Measurements from ENCODE around the gene HOXB6.

Gene HOXB6

DNA sequence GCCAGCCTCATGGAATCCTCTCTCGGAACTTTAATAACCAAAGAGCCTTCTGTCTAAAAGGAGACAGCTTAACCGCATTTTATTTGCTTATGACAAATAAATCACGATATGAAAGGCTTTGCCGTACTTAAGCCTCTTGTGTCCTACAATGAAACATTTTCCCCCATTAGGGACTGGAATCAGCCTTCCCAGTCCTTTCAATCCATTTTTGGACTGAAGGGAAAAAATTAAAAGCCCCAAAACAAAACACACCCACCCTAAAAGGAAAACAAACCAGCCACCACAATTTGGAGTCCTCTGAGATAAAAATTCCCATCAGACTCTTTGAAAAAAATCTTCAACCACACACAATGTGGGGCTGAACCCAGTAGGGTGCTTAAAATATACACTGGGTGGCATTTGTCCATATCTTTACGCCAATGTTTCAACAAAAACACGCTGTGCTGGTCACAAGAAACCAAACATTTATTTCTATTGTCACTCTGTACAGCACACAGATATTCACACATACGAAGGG is 29.7 kb downstream of the HOXB6 start:
- no peak for DNase-seq (ENCODE audit: low read depth)
- H3K4me3 ChIP-seq (ENCODE audit: low read depth, low read length), result no peak overlapping the region
- TF ChIP-seq, protein P1, sequence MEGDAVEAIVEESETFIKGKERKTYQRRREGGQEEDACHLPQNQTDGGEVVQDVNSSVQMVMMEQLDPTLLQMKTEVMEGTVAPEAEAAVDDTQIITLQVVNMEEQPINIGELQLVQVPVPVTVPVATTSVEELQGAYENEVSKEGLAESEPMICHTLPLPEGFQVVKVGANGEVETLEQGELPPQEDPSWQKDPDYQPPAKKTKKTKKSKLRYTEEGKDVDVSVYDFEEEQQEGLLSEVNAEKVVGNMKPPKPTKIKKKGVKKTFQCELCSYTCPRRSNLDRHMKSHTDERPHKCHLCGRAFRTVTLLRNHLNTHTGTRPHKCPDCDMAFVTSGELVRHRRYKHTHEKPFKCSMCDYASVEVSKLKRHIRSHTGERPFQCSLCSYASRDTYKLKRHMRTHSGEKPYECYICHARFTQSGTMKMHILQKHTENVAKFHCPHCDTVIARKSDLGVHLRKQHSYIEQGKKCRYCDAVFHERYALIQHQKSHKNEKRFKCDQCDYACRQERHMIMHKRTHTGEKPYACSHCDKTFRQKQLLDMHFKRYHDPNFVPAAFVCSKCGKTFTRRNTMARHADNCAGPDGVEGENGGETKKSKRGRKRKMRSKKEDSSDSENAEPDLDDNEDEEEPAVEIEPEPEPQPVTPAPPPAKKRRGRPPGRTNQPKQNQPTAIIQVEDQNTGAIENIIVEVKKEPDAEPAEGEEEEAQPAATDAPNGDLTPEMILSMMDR (IDR thresholded peaks at IDR 0.05; ENCODE audit: control insufficient read depth, extremely low read depth, insufficient read depth), result no peak

DNA sequence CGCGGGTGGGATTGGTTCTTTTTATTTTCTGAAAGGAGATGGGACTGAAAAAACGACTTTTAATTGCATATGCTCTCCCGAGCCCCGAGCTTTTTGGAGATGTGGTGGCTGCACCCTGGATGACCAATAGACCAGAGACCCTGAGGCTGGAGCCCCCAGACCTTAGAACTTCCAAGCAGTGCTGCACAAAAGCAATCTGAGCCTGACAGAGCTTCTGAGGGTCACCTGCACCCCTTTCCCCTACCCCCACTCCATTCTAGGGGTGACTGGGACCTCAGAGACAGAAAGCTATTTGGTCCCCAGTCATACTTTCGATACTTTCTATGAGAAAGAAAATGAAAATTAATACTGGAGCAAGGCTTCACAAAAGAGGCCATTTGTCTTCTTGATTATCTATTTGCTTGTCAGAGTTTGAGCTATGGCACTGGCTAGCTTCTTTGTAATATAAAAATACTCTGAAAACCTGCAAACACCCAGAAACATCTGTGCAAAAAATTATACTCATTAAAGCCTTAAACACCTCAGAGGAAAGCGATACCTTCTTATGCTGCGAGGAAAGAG is 30.2 kb downstream of the HOXB6 start:
- DNase-seq (ENCODE audit: low read depth), result no peak
- H3K4me3 ChIP-seq (ENCODE audit: low read depth, low read length), result no peak overlapping the region
- TF ChIP-seq, protein P1 (IDR thresholded peaks at IDR 0.05; ENCODE audit: control insufficient read depth, extremely low read depth, insufficient read depth), result no peak

DNA sequence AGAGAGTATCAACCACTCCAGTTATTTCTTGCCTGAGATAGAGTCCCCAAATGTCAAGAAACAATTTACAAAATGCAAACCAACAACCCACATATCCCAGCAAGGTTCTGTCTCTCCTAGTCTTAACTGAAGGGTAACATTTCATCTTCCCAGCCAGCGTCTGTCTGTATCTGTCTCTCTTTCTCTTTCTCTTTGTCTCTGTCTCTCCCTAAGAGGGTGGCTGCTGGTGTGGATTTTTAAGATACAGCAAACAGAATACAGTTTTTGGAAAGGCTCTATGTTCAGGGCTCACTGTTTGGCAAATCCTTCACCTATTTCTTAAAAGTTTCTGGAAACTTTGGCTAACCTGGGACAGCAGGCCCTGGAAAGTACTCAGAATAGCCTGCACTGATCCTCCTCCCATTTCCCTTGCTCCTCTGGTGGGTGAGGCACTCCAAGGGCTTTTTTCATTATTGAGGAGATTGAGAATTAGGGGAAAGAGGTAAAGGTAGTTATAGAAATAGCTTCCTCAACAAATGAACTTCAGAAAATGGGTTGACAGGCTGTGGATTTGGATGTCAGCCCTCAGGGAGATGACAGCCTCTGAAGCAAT is 32.9 kb downstream of the HOXB6 start:
- no peak for DNase-seq (ENCODE audit: low read depth)
- no peak overlapping the region for H3K4me3 ChIP-seq (ENCODE audit: low read depth, low read length)
- TF ChIP-seq, protein P1 (IDR thresholded peaks at IDR 0.05; ENCODE audit: control insufficient read depth, extremely low read depth, insufficient read depth), result no peak

DNA sequence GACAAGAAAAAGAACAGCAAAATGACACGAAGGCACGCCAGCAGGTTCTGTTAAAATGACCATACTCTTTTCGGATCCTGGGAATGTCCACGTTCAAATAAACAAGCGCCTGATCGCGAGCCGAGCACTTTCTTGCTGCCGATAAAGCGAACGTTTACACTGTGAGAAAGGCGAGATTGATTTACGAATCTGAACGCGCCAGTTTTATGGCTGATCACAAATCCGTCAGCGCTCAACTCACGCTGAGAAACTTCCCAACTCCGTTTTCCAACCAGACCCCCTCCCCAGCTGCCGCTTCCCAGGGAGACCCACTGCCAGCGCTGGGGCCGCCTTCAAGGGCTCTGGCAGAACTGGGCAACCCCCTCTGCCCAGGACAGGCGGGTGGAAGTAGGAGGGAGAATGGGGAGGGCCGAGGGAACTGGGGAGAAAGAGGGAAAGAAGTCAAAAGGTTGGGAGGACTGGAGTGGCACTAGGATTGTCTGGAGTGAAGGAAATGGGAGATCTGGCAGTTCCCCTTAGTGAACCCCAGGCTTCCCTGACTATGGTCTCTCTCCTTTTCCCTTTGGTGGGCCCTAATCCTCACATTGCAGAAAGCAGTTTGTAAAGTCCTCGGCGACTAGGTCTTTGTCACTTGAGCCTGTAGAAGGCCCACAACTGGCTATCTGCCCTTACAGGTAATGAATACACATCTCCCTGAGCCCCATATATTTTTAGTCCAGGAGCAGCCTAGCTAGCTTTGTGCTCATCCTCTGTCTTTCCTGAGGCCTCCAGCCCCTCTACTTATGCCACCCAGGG is 33.6 kb downstream of the HOXB6 start:
- TF ChIP-seq, protein P1 (IDR thresholded peaks at IDR 0.05; ENCODE audit: control insufficient read depth, extremely low read depth, insufficient read depth), result no peak
- no peak for DNase-seq (ENCODE audit: low read depth)
- no peak overlapping the region for H3K4me3 ChIP-seq (ENCODE audit: low read depth, low read length)

DNA sequence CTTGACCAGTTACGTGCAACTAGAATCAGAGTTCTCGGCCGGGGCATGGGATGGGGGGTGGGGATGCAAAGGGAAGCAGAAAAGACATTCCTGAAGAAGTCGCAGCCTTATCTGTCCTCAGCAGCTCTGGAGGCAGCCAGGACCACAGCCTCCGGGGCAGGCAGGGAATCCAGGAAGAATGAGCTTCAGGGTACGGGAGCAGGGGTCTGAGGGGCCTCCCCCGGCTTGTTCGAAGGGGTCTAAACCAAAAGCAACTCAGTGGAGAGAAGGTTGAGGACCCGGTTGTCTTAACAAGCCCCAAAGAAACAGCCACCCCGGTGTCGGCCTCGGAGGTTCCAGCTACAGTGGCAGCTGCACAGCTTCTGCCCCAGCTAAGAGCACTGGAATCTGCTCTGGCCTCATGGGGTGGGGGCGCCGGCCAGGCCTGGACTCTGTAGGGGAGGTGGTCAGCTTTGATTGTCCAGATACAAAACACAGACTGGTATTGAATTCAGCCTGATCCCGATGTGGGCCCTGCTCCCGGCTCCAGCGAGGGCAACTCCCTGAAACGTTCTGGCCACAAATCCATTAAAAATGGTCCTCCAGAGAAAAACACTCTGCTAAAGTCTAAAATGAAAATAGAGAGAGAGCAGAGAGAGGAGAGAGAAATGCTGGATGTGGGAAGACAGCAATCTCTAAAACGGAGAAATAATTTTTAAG is 34.3 kb downstream of the HOXB6 start:
- TF ChIP-seq, protein P1 (IDR thresholded peaks at IDR 0.05; ENCODE audit: control insufficient read depth, extremely low read depth, insufficient read depth), result no peak
- DNase-seq (ENCODE audit: low read depth), result no peak
- no peak overlapping the region for H3K4me3 ChIP-seq (ENCODE audit: low read depth, low read length)

DNA sequence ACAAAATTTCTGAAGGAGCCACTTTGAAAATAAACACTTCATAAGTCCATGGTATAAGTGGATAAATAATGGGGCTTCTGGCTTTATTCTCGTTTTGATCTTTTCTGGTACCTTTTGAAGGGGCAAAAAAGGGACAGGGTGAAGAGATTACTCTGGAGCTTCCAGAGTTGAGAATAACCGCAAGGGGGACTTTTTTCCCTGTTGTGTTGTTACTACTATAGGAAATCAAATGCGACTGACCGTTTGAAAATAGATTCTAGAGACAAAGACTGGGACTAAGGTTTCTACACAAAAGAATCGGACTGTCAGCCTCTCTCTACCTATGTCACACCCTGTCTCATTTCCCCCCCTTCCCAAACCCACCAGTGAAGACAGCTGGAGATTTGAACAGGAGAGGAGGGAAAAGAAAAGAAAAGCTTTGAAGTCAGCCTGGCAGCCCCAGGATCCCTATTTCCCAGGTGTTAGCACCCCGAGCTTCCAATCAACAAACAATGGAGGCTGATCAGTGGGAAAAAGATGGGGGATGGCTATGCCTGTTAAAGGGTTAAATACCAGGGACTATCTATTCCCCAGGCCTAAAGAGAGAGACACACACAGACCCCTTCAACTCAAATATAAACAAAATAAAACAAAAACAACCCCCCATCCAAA is 35.0 kb downstream of the HOXB6 start:
- TF ChIP-seq, protein P1 (IDR thresholded peaks at IDR 0.05; ENCODE audit: control insufficient read depth, extremely low read depth, insufficient read depth), result no peak
- no peak overlapping the region for H3K4me3 ChIP-seq (ENCODE audit: low read depth, low read length)
- DNase-seq (ENCODE audit: low read depth), result no peak

Measured in LNCaP clone FGC (cell line).